H54 (cell line): ENCODE results near the gene CDC42EP3.

Source experiments
- DNase-seq: peaks from one replicate; pipeline ENCODE4 v3.0.0; 2011; ENCODE audit warnings: low spot score, mixed read lengths; ENCODE audit not compliant: insufficient read length
- FAIRE-seq: peaks from 3 replicates; lab custom pipeline; 2011; peaks lifted over from hg19 to GRCh38; lab: Jason Lieb, UNC
- POLR2A ChIP-seq: IDR thresholded peaks from 2 replicates; pipeline ENCODE4 v1.6.1; 2011; ENCODE audit warnings: low read depth, mild to moderate bottlenecking, low read length

Gene CDC42EP3

DNA sequence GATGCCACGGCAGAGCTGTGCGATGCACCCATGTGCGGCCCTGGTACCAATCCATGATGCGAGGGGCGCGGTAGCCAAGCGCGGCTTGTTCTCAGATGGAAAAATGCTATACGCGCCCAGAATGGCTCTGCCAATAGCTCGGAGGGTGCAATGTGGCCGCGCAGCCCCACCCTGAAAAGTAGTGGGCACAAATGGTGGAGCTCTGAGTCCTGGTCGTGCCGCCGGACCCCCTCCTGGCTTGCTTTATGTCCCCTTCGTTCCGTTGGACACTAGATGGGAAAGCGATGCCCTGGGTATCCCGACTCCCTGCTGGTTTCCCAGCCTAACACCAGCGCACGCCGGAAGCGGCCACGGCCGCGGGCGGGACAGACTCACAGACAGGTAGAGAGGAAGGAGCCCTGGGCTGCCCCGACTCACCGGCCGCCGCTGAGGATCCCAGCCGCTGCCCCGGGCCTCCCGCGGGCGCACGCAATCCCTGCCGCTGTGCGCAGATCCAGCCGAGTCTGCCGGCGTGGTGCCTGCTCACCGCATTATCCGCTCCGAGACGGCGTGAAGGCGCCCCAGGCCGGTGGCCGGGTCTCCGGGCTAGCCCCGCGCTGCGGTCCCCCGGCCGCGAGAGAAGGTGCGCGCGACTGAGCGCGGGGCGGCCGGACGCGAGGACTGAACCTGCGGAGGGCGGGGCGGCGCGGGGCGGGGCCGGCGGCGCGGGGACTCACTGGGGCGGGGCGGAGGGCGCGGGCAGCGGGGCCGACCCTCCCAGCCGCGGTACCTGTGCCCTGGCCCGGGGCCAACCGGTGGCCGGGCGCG is at the start of gene CDC42EP3:
CDC42EP3 (minus strand) TSS at position 634 of the 807 bp plus-strand sequence. CDS start 25,055 bp downstream, outside the sequence.
- TF ChIP-seq POLR2A: peak; percentile 83
- FAIRE-seq (no peak), DNase-seq (peak; percentile 48)

- TF ChIP-seq POLR2A: no peak
- FAIRE-seq (no peak), DNase-seq (no peak)
Observed at GRCh38 chr2:37721201-37721560, 49.7 kb upstream of the CDC42EP3 start.

GRCh38 chr2:37720533-37721200 is 49.2 kb upstream of the CDC42EP3 start:
- no peak for FAIRE-seq
- no peak for TF ChIP-seq POLR2A
- DNase-seq: no peak

- DNase-seq (no peak), FAIRE-seq (no peak)
- TF ChIP-seq POLR2A: no peak
Observed at GRCh38 chr2:37718515-37719161, 47.2 kb upstream of the CDC42EP3 start.

GRCh38 chr2:37713258-37713700 is 41.8 kb upstream of the CDC42EP3 start:
- FAIRE-seq (peak; percentile 96), DNase-seq (no peak)
- TF ChIP-seq POLR2A: no peak

- DNase-seq (no peak), FAIRE-seq (no peak)
- TF ChIP-seq POLR2A: no peak
Observed at GRCh38 chr2:37711831-37712230, 40.4 kb upstream of the CDC42EP3 start.

GRCh38 chr2:37711308-37711731 is 39.9 kb upstream of the CDC42EP3 start:
- FAIRE-seq (peak; percentile 100), DNase-seq (peak; percentile 66)
- TF ChIP-seq POLR2A: 0 out of 2 replicates have a peak, but pooled peaks have one; percentile 12

- no peak for DNase-seq
- TF ChIP-seq POLR2A: no peak
- FAIRE-seq: no peak
Observed at GRCh38 chr2:37709111-37709510, 37.7 kb upstream of the CDC42EP3 start.

DNA sequence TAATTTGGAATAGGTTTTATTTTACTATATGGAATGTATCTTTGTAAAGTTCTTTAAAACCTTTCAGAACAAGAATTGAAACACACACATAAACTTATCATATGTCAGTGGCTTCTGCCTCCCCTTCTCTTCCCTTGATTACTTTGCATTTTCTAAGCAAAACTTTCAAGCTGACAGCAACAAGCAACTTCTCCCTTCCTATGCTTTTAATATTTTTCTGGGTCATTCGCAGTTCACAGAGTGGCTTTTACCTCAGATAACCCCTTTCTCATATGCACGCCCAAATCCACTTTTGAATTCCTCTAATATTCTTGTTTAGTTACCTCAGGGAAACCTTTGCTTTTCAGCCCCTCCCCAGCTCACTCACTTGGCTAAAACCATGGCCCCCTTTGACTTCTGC is 36.7 kb upstream of the CDC42EP3 start:
- no peak for TF ChIP-seq POLR2A
- no peak for DNase-seq
- no peak for FAIRE-seq

DNA sequence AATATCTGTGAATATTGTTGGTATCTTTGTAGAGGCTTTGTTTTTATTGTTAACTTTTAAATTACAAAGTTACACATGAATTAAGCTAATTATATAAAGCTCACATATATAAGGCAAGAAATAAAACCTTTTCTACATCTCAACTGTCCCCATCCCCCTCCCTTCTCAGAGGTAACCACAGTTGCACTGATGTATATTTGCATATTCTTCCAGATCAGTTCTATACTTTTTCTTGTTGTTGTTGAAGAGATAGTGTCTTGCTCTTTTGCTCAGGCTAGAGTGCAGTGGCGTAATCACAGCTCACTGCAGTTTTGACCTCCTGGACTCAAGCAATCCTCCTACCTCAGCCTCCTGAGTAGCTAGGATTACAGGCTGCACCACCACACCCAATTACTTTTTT is 36.0 kb upstream of the CDC42EP3 start:
- DNase-seq (no peak), FAIRE-seq (no peak)

GRCh38 chr2:37706334-37707183 is 35.1 kb upstream of the CDC42EP3 start:
- FAIRE-seq: peak; percentile 58
- no peak for TF ChIP-seq POLR2A

More for the DNA sequence above, 36.0 kb upstream of the CDC42EP3 start:
- TF ChIP-seq POLR2A: no peak

GRCh38 chr2:37705191-37705590 is 33.7 kb upstream of the CDC42EP3 start:
- FAIRE-seq (no peak), DNase-seq (no peak)
- no peak for TF ChIP-seq POLR2A

More at GRCh38 chr2:37706334-37707183, 35.1 kb upstream of the CDC42EP3 start:
- no peak for DNase-seq

DNA sequence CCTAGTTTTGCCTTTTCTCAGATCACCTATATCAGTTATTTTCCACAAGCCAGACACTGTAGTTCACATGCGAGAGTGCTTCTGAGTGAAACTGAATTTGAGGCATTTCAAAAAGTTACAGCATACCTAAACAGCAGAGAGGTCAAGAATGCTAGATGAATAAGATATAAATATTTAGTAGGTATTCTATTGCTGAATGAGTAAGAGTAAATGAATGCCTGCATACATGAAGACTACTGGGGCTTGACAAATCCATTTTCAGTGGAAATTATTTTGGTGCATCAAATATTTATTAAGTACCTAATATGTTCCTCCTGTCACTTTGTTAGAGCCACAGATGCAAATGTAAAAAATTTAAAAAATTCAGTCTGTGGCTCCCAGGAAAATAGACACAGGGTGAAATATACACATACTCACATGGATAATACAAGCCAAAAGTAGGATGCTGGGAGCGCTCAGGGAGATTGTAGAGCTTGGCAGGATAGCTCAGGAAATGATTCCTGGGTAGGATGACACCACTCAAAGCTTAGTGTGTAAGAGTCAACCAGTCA is 27.6 kb upstream of the CDC42EP3 start:
- no peak for TF ChIP-seq POLR2A
- DNase-seq (no peak), FAIRE-seq (peak; percentile 80)

- no peak for TF ChIP-seq POLR2A
- DNase-seq (no peak), FAIRE-seq (no peak)
Observed at GRCh38 chr2:37695336-37695735, 23.9 kb upstream of the CDC42EP3 start.
